GM06990 (cell line): ENCODE data around the gene ANKRD33B.
"Not testable (repeated sequence)": the region's sequence is repeated elsewhere in the genome, so short reads cannot be mapped to it uniquely, and the experiment has no call there.

Experiments
- DNase-seq: peaks from one replicate; pipeline ENCODE4 v3.0.0-alpha.2; 2011; ENCODE audit not compliant: insufficient read length; ENCODE audit errors: extremely low read depth
- H3K27me3 ChIP-seq: replicated peaks from 2 replicates; pipeline ENCODE4 v1.6.0; 2011; ENCODE audit warnings: low read length; ENCODE audit not compliant: control insufficient read depth, insufficient read depth
- H3K36me3 ChIP-seq: 2 replicates; pipeline ENCODE4 v1.5.1; 2011; ENCODE audit warnings: low read length; ENCODE audit not compliant: control insufficient read depth, insufficient read depth
- H3K4me3 ChIP-seq: replicated peaks from 2 replicates; pipeline ENCODE4 v1.5.1; 2011; ENCODE audit warnings: low read depth, mild to moderate bottlenecking, control low read depth, low read length
- CTCF ChIP-seq: IDR thresholded peaks from 2 replicates; pipeline ENCODE4 v1.5.1; 2011; ENCODE audit warnings: low read length, control low read depth, mild to moderate bottlenecking, inconsistent platforms; ENCODE audit not compliant: insufficient read depth, poor library complexity, severe bottlenecking

The ANKRD33B gene

GRCh38 chr5:10572451-10572850 is 8.6 kb downstream of the ANKRD33B start:
- Histone ChIP-seq H3K36me3 (no peaks in the 10 kb centered on the region; the same call in 1 of the 2 replicates), H3K4me3 (no peak overlapping the region), H3K27me3 (no peaks in the 10 kb centered on the region)
- no peak for DNase-seq
- no peak for TF ChIP-seq CTCF

DNA sequence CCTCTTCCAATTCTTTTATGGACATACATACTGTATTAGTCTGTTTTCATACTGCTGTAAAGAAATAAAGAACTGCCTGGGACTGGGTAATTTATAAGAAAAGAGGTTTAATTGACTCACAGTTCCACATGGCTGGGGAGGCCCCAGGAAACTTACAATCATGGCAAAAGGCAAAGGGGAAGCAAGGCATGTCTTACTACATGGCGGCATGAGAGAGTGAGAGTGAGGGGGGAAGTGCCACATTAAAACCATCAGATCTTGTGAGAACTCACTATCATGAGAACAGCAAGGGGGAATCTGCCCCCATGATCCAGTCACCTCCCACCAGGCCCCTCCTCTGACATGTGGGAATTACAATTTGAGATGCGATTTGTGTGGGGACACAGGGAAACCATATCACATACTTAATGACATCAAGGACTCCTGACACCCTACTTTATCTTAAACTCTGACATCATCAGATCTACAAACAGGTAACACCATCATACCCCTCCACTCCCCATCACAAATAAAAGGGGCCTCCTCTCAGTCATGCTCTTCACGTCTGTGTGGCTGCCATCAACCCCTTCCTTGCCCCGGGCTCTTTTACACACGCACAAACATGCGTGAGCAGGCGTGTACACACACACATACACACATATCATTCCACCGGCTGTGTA is 9.7 kb downstream of the ANKRD33B start:
- Histone ChIP-seq H3K36me3 (no peaks in the 10 kb centered on the region; the same call in 1 of the 2 replicates), H3K27me3 (no peaks in the 10 kb centered on the region), H3K4me3 (no peak overlapping the region)
- DNase-seq, result no peak
- no peak for TF ChIP-seq CTCF

DNA sequence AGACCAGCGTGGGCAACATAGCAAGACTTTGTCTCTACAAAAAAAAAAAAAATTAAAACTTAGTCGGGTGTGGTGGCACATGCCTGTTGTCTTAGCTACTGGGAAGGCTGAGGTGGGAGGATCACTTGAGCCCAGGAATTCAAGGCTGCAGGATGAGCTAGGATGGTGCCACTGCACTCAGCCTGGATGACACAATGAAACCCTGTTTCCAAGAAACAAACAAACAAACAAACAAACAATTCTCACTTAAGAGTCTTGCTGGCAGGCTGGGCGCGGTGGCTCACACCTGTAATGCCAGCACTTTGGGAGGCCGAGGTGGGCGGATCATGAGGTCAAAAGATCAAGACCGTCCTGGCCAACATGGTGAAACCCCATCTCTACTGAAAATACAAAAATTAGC is 11.0 kb downstream of the ANKRD33B start:
- H3K27me3 ChIP-seq, DNase-seq, H3K4me3 ChIP-seq, H3K36me3 ChIP-seq: not testable (repeated sequence)

- Histone ChIP-seq H3K4me3 (no peak overlapping the region; the same call in 1 of the 2 replicates), H3K36me3 (no peaks in the 10 kb centered on the region; the same call in 1 of the 2 replicates), H3K27me3 (no peaks in the 10 kb centered on the region)
- peak; percentile 41 for TF ChIP-seq CTCF
- no peak for DNase-seq
Observed at GRCh38 chr5:10576121-10576789, 12.4 kb downstream of the ANKRD33B start.

DNA sequence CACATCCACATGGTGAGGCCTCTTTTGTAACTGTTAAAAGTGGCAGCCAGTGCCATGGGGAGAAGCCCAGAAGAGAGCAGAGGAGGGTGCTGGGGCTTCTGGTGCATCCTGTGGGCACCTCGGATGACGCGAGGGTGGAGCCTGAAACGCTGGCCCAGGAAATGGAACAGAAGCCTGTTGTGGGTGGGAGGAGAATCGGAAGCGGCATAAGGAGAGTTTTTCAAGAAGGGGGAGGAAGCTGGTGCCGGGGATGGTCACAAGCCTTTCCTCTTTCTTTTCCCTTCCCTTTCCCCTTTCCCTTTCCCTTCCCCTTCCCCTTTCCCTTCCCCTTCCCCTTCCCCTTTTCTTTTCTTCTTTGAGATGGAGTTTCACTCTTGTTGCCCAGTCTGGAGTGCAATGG is 12.9 kb downstream of the ANKRD33B start:
- H3K4me3 ChIP-seq, result no peak overlapping the region; the same call in 1 of the 2 replicates
- TF ChIP-seq CTCF, result no peak

More for the DNA sequence above, 12.9 kb downstream of the ANKRD33B start:
- no peak for DNase-seq
- Histone ChIP-seq H3K27me3 (no peaks in the 10 kb centered on the region), H3K36me3 (no peaks in the 10 kb centered on the region; the same call in 1 of the 2 replicates)
